ENCODE data around the gene TMEM201.
A peak's percentile ranks its signal among the peaks of the same experiment; 100 is the strongest.
"Not testable (repeated sequence)": the region's sequence is repeated elsewhere in the genome, so short reads cannot be mapped to it uniquely, and the experiment has no call there.

TMEM201 gene

GRCh38 chr1:9601942-9602793 lies 13.5 kb downstream of the TMEM201 start:
- no peak for DNase-seq

- no peak for DNase-seq
These were observed 14.1 kb downstream of the TMEM201 start for GRCh38 chr1:9602794-9603167.

- DNase-seq = no peak
These were observed 14.6 kb downstream of the TMEM201 start for GRCh38 chr1:9603307-9603706.

- DNase-seq = no peak
These were observed 15.3 kb downstream of the TMEM201 start for GRCh38 chr1:9603766-9604753.

- DNase-seq = no peak
These were observed 16.1 kb downstream of the TMEM201 start for GRCh38 chr1:9604836-9605235.

GRCh38 chr1:9605946-9606455 lies 17.3 kb downstream of the TMEM201 start:
- no peak for DNase-seq

GRCh38 chr1:9606458-9606857 lies 17.7 kb downstream of the TMEM201 start:
- no peak for DNase-seq

- DNase-seq = no peak
These were observed 18.2 kb downstream of the TMEM201 start for GRCh38 chr1:9606948-9607347.

GRCh38 chr1:9607352-9607751 lies 18.6 kb downstream of the TMEM201 start:
- no peak for DNase-seq

GRCh38 chr1:9609998-9610397 lies 21.3 kb downstream of the TMEM201 start:
- DNase-seq = no peak

GRCh38 chr1:9610548-9610947 lies 21.8 kb downstream of the TMEM201 start:
- no peak for DNase-seq

GRCh38 chr1:9611716-9612115 lies 23.0 kb downstream of the TMEM201 start:
- no peak for DNase-seq

- DNase-seq = no peak
These were observed 23.6 kb downstream of the TMEM201 start for GRCh38 chr1:9612162-9612845.

GRCh38 chr1:9612871-9613624 lies 24.3 kb downstream of the TMEM201 start:
- no peak for DNase-seq

GRCh38 chr1:9613625-9614299 lies 25.1 kb downstream of the TMEM201 start:
- no peak for DNase-seq

- DNase-seq = peak; percentile 58
These were observed 26.8 kb downstream of the TMEM201 start for GRCh38 chr1:9615316-9616063.

GRCh38 chr1:9618909-9619679 lies 30.4 kb downstream of the TMEM201 start:
- no peak for DNase-seq

GRCh38 chr1:9621032-9621431 lies 32.3 kb downstream of the TMEM201 start:
- no peak for DNase-seq

GRCh38 chr1:9624081-9624480 lies 35.4 kb downstream of the TMEM201 start:
- no peak for DNase-seq

GRCh38 chr1:9625030-9625429 lies 36.3 kb downstream of the TMEM201 start:
- not testable (repeated sequence) for DNase-seq
